D721Med (cell line): ENCODE measurements around the gene TRIM56.
"Not testable (repeated sequence)": the region's sequence is repeated elsewhere in the genome, so short reads cannot be mapped to it uniquely, and the experiment has no call there.

Experiments used
- DNase-seq: peaks from one replicate; pipeline ENCODE4 v3.0.0; 2011; ENCODE audit warnings: low spot score; ENCODE audit not compliant: insufficient read length
- FAIRE-seq: peaks from 2 replicates; lab custom pipeline; 2011; peaks lifted over from hg19 to GRCh38; lab: Jason Lieb, UNC
- TF ChIP-seq, protein P1 (sequence below): IDR thresholded peaks from 2 replicates; pipeline ENCODE4 v1.5.1; 2012; ENCODE audit warnings: mild to moderate bottlenecking, control low read depth; ENCODE audit not compliant: insufficient read depth; ENCODE audit errors: missing control alignments

Gene TRIM56

DNA sequence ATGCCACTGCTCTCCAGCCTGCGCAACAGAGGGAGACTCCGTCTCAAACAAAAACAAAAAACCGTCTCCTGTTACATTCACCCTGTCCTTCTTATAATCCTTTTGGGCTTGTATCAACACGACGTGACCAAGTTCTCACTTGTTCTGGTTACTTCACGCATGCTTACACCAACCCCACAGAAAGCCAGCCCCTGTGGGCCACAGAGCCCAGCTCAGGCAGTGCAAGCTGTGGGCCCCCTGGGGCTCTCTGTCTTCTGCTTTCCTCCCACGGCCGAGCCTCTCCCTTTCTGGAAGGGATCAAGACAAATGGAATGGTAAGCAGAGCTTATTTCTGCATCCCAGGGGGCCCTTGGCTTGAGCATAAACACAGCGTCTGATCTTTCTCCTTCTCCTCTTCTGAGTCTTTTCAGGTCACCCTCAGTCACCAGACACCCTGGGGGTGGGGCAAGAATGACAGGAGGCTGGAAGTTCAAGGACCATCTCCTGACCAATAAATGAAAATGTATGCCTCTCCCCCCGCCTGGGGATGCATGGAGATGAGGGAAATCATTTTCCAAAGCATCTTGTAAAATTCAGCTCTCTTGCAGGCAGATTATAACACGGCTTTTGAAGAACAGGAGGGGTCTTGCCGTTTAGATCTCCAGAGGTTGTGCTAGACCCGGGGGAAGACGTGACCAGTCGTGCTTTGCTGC is 19.0 kb upstream of the TRIM56 start:
- TF ChIP-seq, protein P1, sequence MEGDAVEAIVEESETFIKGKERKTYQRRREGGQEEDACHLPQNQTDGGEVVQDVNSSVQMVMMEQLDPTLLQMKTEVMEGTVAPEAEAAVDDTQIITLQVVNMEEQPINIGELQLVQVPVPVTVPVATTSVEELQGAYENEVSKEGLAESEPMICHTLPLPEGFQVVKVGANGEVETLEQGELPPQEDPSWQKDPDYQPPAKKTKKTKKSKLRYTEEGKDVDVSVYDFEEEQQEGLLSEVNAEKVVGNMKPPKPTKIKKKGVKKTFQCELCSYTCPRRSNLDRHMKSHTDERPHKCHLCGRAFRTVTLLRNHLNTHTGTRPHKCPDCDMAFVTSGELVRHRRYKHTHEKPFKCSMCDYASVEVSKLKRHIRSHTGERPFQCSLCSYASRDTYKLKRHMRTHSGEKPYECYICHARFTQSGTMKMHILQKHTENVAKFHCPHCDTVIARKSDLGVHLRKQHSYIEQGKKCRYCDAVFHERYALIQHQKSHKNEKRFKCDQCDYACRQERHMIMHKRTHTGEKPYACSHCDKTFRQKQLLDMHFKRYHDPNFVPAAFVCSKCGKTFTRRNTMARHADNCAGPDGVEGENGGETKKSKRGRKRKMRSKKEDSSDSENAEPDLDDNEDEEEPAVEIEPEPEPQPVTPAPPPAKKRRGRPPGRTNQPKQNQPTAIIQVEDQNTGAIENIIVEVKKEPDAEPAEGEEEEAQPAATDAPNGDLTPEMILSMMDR: no peak
- DNase-seq: no peak
- no peak for FAIRE-seq

DNA sequence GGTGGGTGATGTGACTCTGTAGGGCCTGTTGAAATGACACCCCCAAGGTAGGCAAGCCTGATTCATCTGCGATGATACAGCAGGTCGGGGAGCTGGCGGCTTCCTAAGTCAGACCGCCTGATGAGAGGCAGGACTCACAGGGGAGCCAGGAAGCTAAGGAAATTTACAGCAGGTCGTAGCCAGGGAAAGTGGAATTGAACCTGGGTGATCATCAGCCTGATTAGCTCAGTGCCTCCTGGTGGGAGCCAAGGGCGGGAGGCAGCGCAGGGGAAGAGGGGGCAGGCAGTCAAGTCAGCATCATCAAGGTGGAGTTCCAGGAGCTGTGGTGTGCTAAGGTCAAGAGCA is 18.5 kb upstream of the TRIM56 start:
- TF ChIP-seq, protein P1: no peak
- DNase-seq: no peak
- FAIRE-seq: no peak

DNA sequence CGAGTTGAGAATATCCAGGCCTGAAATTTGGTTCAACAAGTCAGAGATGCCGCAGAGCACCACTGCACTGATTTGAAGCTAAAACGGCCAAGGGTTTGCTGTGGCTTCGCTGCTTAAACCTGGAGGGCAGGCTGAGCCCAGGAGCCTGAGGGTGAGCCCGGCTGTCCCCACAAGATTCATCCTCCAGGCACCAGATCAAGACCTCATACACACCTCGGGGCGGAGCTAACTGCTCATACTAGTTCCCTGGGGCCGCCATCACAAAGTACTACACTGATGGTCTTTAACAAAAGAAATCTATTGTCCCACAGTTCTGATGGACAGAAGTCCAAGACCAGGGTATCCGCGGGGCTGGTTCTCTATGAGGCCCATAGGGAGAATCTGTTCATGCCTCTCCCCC is 16.9 kb upstream of the TRIM56 start:
- DNase-seq: no peak
- TF ChIP-seq, protein P1: no peak
- FAIRE-seq: no peak

DNA sequence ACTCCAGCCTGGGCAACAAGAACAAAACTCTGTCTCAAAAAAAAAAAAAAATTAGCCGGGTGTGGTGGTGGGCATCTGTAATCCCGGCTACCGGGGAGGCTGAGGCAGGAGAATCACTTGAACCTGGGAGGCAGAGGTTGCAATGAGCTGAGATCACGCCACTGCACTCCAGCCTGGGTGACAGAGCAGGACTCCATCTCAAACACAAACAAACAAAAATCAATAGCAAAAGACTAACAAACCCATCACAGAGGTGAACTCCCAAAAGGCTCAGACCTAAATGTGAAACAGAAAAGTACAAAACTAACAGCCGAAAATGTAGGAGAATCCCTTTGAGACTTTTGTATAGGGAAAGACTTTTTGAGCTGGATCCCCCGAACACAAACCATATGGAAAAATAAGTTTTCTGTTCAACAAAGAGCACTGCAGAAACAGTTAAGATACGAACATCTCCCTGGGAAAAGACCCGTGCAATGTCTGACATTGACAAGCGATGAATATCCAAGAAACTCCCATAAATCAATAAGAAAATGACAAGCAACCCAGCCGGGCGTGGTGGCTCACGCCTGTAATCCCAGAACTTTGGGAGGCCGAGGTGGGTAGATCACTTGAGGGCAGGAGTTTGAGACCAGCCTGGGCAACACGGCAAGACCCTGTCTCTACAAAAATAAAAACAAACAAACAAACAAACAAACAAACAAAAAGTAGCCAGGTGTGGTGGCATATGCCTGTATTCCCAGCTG is 13.7 kb upstream of the TRIM56 start:
- FAIRE-seq, DNase-seq: not testable (repeated sequence)

DNA sequence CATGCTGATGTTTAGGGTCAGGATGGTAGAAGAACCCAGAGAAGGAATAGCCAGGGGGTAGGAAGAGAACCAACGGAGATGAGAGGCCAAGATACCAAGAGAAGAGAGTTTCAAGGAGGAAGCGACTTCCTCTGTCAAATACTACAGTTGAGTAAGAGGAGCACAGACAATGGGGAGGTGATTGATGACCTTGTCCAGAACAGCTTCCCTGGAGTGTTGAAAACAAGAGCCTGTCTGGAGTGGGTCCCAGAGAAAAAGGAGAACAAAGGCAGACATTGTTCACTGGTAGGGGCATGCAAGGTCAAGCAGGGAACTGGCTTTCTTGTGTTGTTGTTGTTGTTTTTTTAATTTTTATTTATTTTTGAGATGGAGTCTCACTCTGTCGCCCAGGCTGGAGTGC is 9.6 kb upstream of the TRIM56 start:
- TF ChIP-seq, protein P1: no peak
- no peak for FAIRE-seq
- DNase-seq: no peak

DNA sequence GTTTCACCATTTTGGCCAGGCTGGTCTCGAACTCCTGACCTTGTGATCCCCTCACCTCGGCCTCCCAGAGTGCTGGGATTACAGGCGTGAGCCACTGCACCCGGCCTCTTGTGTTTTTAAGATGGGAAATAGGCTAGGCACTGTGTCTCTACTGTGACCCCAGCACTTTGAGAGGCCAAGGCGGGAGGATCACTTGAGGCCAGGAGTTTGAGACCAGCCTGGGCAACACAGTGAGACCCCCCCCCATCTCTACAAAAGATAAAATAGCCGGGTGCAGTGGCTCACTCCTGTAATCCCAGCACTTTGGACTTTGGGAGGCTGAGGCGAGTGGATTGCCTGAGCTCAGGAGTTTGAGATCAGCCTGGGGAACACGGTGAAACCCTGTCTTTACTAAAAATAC is 9.1 kb upstream of the TRIM56 start:
- DNase-seq, FAIRE-seq: not testable (repeated sequence)

DNA sequence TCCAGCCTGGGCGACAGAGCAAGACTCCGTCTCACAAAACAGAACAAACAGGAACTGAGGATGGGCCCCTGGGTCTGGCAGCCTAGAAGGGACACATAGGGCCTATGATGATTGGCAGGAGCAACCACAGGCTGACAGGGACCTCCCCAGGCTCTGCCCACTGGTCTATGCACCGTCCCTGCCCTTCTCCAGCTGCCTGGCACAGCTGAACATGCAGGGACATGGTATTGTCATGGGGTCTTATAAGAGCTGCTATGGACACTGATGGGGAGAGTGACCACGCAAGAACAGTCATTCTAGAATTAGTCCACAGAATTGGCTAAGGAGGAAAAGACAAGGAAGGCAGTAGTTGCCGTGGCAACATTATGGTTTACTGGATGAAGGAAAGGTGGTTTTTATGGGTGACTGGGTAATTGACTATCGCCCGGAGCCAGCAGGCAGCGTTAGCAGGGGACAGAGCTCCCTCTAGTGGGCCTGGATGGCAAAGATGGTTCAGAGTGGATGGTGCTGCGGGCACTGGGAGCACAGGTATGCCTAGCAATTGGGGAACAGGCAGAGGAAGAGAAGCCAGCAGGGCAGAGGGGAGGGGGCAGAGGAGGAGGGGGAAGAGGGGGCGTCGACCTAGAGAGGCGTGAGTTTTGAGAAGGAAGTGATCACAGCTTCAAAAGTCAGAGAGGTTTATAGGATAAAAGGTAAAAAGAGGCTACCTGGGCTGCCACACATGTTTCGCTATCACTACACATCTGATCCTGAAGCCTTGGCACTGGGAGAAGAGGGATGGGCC is 7.8 kb upstream of the TRIM56 start:
- no peak for FAIRE-seq
- TF ChIP-seq, protein P1: peak; percentile 92
- DNase-seq: peak; percentile 62

DNA sequence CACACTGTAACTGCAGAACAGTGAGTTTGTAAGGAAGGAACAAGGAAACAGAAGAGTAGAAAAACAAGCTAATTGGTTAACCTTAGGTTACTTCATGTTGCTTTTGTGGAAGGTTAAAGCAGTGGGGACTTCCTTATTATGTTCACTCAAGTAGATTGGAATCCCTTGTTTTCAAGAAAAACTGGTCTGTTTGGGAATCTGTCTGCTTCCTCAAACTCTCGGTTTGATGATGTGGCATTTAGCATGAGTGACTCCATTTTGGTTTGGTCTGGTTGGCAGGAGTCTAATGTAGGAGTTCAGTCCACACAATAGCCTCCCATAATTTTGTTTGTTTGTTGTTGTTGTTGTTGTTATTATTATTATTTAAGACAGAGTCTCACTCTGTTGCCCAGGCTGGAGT is 3.8 kb upstream of the TRIM56 start:
- no peak for DNase-seq
- FAIRE-seq: no peak
- TF ChIP-seq, protein P1: no peak
